ENCODE results near the gene KIAA1549.
"Not testable (repeated sequence)": the region's sequence is repeated elsewhere in the genome, so short reads cannot be mapped to it uniquely, and the experiment has no call there.

The KIAA1549 gene

GRCh38 chr7:138981332-138982203, at the start of gene KIAA1549:
TSS of gene KIAA1549 (minus strand) at chr7:138981389. CDS start at chr7:138981269, 120 bp downstream.
- peak; percentile 74 for DNase-seq

DNA sequence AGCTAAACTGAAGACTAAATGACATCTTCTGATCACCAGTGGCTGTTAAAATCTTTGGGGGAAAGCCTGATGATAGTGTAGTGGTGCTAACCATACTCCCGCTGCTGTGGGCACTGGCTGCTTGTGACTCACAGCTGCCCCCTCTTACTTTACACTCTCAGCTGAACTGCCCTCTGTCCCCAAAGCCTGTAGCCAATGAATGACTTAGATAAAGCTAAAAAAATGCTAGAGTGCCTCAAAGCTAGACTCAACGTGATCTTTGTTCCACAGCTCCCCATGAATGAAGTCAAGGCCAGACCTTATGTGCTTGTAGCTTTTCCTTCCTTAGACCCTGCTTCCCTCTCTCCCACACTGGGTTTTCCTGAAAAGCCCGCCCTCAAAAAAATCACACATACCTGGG, 48.2 kb upstream of the KIAA1549 start:
- DNase-seq, result no peak

DNA sequence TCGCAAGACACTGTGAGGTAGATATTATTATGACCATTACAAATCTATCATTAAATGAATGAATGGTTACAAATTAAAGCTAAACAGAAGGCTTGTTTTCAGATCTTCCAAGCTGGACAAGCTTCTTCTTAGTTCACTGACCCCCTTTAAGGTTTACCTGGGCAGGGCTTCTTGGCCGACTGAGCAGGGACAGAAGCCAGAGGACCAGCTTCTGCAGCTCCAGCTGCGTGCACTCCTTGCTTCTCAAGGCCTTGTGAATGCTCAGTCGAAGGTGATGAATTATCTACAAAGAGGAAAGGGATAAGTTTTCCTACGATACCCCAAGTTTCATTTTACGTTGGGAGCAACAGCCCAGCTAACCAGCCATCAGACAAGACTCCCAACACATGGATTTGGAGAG, 45.4 kb upstream of the KIAA1549 start:
- DNase-seq, result no peak

GRCh38 chr7:139025861-139026260, 44.7 kb upstream of the KIAA1549 start:
- not testable (repeated sequence) for DNase-seq

- DNase-seq, result no peak
Observed at GRCh38 chr7:139023076-139023475, 41.9 kb upstream of the KIAA1549 start.

- DNase-seq, result no peak
Observed at GRCh38 chr7:139022286-139022685, 41.1 kb upstream of the KIAA1549 start.

DNA sequence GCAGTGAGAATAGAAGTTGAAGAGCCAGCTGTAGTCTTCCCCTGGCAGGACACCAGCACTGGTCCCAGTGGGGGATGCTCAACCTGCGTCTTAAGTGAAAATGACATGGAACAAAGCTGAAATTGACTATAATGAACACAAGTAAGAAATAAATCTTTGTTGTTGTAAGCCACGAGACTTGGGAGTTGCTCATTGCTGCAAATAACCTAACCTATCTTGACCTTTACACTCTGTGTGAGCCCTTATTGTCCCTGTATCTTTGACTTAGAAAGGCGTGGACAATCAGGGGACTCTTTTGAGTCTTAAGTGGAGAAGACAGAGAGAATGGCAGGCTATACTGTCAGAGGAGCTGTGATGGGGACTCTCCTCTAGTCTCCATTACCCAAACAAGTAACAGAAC, 37.7 kb upstream of the KIAA1549 start:
- DNase-seq, result no peak

- peak; percentile 91 for DNase-seq
Observed at GRCh38 chr7:139016931-139017511, 35.8 kb upstream of the KIAA1549 start.

DNA sequence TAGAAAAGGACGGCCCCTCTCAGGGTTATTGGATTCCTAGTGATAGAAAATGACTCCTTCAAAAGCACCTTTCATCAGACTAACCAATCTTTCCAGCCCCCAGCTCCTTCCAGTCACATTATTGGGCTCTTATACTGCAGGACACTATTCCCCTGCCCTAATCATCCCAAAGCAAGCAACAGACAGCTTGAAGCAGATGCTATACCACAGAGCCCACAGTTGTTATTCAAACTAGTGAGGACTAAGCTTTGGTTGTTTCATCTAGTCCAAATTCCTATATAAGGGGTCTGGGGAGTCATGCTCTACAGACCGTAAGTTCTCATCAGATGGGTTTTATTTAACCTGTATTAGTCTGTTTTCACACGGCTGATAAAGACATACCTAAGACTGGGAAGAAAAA, 30.2 kb upstream of the KIAA1549 start:
- no peak for DNase-seq

DNA sequence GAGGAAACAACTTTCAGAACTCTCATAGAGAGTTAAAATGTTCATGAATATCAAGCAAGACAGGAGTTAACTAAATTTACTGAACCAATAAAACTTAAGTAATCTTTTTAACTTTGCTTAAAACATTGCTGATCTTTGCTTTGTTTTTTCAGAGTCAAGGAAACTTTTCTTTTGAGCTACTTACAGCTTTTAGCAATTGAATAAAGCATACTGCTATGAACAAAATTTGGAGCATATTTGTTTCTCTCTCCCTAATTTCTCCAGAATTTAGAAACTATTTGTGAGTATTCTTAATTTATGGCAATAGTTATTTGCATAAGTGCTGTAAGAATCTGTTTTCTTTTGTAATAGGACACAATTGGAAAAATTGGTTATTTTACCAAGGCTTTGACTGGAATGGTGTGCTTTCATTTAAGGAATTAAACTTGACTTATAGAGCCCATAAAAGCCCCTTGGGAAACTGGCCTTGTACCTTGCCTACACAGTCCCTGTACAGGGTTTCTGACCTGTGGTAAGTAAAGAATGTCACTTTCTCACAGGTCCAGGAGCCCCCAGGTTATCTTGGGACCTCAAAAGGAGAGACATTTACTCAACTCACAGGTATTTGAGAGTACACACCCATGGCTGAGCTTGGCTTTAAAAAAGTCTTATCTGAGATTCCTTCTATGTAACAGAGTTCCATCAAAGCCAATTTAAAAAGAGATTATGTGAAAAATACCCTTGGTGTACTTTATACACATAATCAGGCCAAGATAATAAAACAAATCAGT, 23.3 kb upstream of the KIAA1549 start:
- DNase-seq, result no peak

DNA sequence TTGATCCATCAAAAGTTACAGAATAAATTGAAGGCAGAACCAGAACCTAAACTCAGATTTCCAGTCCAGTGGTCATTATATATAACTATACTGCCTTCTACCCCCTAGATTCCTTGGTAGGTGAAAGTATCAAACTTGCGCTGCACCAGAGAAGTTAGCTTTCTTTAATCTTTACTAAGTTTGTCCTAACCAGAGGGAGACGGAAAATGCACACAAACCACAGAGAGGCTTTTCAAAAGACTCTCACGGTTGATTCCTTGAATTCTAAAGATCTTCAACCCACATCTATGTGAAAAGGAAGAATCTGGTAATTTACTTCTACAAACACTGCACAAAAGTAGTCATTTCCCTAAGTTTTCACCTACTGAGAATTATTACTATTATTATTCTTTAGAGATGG, 18.2 kb upstream of the KIAA1549 start:
- no peak for DNase-seq

DNA sequence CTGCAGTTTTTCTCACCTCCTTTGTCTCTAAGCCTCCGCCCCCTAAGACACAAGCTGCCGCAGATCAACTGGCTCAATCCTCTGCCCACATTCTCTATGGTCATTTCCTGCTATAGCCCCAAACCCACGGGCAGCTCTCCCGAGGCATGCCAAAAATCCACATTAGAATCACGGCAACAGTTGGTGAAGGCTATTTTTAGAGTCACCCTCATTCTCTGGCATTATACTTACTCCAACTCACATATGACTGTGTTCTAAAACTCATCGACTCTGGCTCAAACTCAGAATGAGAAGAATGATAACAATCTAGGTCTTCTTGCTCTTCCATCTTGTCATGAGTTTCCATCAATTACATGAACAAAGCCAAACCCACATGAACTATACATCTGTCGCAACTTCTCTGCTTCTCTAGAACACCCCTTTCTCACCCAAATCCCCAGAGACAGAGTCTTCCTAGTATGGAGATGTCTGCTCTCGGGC, 10.9 kb upstream of the KIAA1549 start:
- DNase-seq, result no peak

- no peak for DNase-seq
Observed at GRCh38 chr7:138987686-138988085, 6.5 kb upstream of the KIAA1549 start.

GRCh38 chr7:138982204-138982623, 1.0 kb upstream of the KIAA1549 start:
- peak; percentile 32 for DNase-seq

GRCh38 chr7:138980563-138981291, 462 bp downstream of the KIAA1549 start:
- peak; percentile 24 for DNase-seq

DNA sequence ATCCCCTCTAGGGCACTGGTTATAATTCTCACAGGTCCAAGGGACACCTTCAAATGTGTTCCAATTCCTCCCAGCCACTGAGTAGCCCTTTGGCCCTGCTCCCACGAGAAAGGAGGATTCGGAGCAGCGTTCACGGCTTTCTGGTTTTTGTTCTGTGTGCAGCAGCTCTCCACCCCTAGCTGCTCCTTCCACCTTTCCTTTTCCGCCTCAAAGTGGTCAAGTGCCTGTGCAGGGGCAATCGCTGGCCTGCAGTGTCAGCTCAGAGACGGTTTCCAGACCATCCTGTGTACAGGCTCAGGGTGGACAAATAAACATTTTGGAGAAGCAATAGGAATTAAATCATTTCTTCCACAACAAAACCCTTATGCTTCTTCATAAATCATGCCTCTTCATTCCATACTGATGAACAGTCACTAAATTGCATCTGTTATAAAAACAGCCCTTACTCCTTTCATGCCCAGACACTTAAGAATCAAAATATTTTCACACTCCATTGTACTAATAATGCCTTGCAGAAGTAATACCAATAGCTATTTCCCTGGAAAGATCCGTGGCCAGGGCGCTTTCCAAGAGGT, 1.1 kb downstream of the KIAA1549 start:
- no peak for DNase-seq

GRCh38 chr7:138979226-138979979, 1.8 kb downstream of the KIAA1549 start:
- peak; percentile 60 for DNase-seq

DNA sequence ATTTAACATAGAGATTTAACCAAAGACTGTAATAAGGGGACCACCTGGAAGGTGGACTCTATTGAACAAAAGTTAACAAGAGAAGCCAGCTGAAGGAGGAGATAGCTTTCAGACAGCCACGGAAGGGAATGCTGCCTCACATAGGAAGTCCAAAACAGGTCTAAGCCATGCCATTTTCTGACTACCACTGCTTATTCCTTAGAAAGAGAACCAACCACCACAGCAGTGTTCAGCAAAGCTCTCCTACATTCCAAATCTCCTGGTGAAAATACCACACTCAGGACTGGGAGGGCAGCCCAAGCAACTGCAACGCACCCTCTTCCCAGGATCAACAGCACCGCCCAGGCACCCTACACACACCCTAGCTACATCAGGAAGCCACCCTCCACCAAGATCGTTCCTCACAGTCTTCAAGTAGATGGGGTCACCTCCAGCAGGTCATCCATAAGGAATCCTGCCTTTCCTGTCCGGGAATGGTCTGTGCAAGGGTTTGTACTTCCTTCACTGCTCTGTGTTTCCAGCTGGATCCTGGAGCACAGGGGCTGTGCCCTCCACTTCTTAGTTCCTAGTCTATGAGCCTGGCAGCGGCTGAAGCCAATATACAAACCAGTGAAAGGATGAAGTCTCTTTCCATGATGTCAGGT, 2.5 kb downstream of the KIAA1549 start:
- DNase-seq, result no peak

DNA sequence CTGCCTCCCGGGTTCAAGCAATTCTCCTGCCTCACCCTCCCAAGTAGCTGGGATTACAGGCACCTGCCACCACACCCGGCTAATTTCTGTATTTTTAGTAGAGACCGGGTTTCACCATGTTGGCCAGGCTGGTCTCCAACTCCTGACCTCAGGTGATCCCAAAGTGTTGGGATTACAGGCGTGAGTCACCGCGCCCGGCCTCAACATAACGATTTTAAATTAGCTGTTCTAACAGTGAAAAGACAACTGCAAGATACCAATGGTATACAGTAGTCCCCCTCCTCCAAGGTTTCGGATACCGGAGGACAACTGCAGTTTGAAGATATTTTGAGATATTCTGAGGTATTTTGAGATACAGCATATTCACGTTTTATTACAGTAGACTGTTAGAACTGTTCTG, 5.0 kb downstream of the KIAA1549 start:
- not testable (repeated sequence) for DNase-seq

DNA sequence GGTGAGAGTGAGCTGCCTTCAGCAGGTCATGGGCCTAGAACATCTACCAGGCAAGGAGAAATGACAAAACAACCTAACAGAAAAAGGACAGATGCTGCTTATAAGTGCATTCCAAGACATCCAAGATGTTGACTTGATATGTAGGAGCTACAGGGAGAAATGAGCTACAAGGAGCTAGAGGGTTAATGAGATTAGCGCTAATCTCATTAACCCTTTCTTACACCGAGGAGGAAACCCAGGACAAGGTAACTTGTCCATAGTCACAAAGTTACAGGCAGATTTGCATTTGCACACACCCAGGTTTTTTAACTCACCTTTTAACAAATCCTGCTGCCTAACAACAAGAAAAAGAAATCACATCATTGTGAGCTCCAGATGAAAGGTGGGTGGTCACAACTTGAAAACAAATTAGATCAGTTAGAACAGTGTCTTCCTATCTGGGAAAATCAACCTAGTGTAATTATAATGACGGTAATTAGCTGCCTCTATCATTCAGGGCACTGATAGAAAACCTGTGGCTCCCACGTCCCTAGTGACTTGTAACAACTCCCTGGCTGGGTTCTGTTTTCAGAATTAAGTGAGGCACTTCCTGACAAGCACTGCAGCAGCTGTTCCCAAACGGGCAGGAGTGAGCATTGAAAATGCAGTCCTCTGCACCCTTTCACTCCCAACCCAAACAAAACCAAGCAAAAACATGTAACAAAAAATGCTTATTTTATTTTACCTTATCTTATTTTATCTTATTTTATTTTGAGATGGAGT, 5.7 kb downstream of the KIAA1549 start:
- DNase-seq, result no peak
